K562 (cell line): ENCODE data around the gene SAV1.

ENCODE experiments used
- CC2D1A ChIP-seq: fragments of 450-650 bp; IDR thresholded peaks from 2 replicates; pipeline ENCODE4 v1.6.1; 2017; ENCODE audit warnings: mild to moderate bottlenecking
- GABPB2 ChIP-seq: fragments of 250-450 bp; sonication (Bioruptor Pico); conservative IDR thresholded peaks from 2 replicates; pipeline ENCODE4 v1.5.1; 2021; ENCODE audit warnings: mild to moderate bottlenecking
- POLR2A ChIP-seq: fragments of 450-650 bp; conservative IDR thresholded peaks from 2 replicates; pipeline ENCODE4 v1.6.1; 2016
- SNRNP70 ChIP-seq: fragments of 200-400 bp; formaldehyde crosslinking; optimal IDR thresholded peaks from 2 replicates; pipeline ENCODE3; 2017; ENCODE audit warnings: low read depth, low read length
- ZNF395 ChIP-seq: fragments of 200-800 bp; sonication (Bioruptor generic); IDR thresholded peaks from 2 replicates; pipeline ENCODE4 v1.6.1; 2017; ENCODE audit warnings: missing genetic modification characterization, missing compliant biosample characterization
- ZNF740 ChIP-seq, 3 experiments: fragments of 200-800 bp in 1 of 3; sonication (Bioruptor generic) in 1 of 3; sonication (generic) in 1 of 3; formaldehyde crosslinking in 1 of 3; IDR thresholded peaks; 2 replicates each; pipeline versions ENCODE4 v1.6.1 to v1.8.0; 2016 to 2022; ENCODE audit warnings: mild to moderate bottlenecking in 2 of 3, missing compliant biosample characterization in 2 of 3, missing genetic modification characterization in 2 of 3, missing genetic modification reagents in 1 of 3
- TF ChIP-seq, protein P1 (sequence below), 3 experiments: IDR thresholded peaks in 2 of 3; conservative IDR thresholded peaks in 1 of 3; 2 replicates each; pipeline ENCODE4 v1.5.1; 2011 to 2012; ENCODE audit warnings: low read length in 3 of 3, mild to moderate bottlenecking in 3 of 3, control low read depth in 2 of 3, improper control_type of control experiment in 1 of 3, inconsistent platforms in 1 of 3, low read depth in 1 of 3, mixed read lengths in 1 of 3, moderate library complexity in 1 of 3; ENCODE audit not compliant: insufficient read depth in 2 of 3

DNA sequence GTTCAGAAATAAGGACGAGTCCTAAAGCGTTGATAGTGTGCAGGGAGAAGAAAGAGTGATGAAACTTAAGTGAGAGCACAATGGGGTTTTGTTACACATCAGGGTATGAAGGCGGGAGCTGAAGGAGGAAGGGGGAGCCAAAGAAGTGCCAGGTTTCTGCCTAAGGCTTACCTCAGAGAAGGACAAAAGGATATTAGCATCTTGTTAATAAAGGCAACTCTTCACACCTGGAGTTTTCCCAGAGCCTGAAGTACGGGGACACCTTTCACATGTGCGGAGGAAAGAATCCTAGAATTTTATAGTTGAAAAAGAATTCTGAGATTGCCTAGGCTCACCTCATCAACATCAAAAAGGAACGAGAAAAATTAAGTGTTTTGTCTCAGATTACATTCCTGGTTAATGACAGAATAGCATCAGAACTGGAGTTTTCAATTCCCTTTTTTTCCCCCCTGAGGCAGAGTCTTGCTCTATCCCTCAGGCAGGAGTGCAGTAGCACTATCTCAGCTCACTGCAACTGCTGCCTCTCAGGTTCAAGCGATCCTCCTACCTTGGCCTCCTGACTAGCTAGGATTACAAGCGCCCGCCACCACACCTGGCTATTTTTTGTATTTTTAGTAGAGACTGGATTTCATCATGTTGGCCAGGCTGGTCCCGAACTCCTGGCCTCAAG lies 2.2 kb upstream of the SAV1 start:
- no peak for TF ChIP-seq GABPB2
- TF ChIP-seq, protein P1, sequence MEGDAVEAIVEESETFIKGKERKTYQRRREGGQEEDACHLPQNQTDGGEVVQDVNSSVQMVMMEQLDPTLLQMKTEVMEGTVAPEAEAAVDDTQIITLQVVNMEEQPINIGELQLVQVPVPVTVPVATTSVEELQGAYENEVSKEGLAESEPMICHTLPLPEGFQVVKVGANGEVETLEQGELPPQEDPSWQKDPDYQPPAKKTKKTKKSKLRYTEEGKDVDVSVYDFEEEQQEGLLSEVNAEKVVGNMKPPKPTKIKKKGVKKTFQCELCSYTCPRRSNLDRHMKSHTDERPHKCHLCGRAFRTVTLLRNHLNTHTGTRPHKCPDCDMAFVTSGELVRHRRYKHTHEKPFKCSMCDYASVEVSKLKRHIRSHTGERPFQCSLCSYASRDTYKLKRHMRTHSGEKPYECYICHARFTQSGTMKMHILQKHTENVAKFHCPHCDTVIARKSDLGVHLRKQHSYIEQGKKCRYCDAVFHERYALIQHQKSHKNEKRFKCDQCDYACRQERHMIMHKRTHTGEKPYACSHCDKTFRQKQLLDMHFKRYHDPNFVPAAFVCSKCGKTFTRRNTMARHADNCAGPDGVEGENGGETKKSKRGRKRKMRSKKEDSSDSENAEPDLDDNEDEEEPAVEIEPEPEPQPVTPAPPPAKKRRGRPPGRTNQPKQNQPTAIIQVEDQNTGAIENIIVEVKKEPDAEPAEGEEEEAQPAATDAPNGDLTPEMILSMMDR (IDR thresholded peaks at IDR 0.05 in 2 of 3, conservative IDR thresholded peaks at IDR 0.05 in 1 of 3; ENCODE audit: insufficient read depth in 2 of 3, low read depth in 1 of 3, low read length in 3 of 3): no peak
- TF ChIP-seq ZNF395 (CRISPR knock-in tag): no peak
- no peak for TF ChIP-seq ZNF740 (CRISPR knock-in tag; IDR thresholded peaks at IDR 0.05)
- no peak for TF ChIP-seq ZNF740 (tag; IDR thresholded peaks at IDR 0.05)
- no peak for TF ChIP-seq SNRNP70
- no peak for TF ChIP-seq CC2D1A
- no peak for TF ChIP-seq POLR2A
